H1 (cell line): ENCODE results near the gene CMTM5. TPM values are rescaled to one million over a fixed set of nuclear protein-coding genes. Genes with fewer than 3 reads are reported as not detected.

Source experiments
- CTCF ChIA-PET: fragments of 300-600 bp; sonication (Branson Sonifier 250); formaldehyde crosslinking; loops from one replicate; lab custom pipeline; 2021; ENCODE audit not compliant: partially characterized antibody; lab: Charles Lee
- POLR2A ChIA-PET: fragments of 300-600 bp; sonication (Branson Sonifier 250); formaldehyde crosslinking; loops from one replicate; lab custom pipeline; 2021; ENCODE audit warnings: inconsistent platforms; ENCODE audit not compliant: partially characterized antibody; lab: Charles Lee
- DNase-seq, 2 experiments: peaks; one replicate each; pipeline versions ENCODE4 v3.0.0 to v3.0.0-alpha.2; 2010 to 2022; ENCODE audit warnings: low spot score in 2 of 2, low read depth in 1 of 2, mixed read lengths in 1 of 2
- FAIRE-seq: peaks from 2 replicates; lab custom pipeline; 2011; peaks lifted over from hg19 to GRCh38; lab: Jason Lieb, UNC
- H2AFZ ChIP-seq: 2 replicates; pipeline ENCODE4 v1.8.1; 2012; ENCODE audit warnings: low read length, inconsistent platforms
- H2AK5ac ChIP-seq: 2 replicates; pipeline ENCODE4 v1.6.1; 2013; ENCODE audit warnings: low read depth, low read length
- H2BK120ac ChIP-seq: replicated peaks from 2 replicates; pipeline ENCODE3; 2013; ENCODE audit warnings: low read depth, low read length, inconsistent platforms
- H2BK12ac ChIP-seq: 2 replicates; pipeline ENCODE4 v1.6.1; 2013; ENCODE audit warnings: low read depth, low read length
- H2BK15ac ChIP-seq: 2 replicates; pipeline ENCODE4 v1.6.1; 2013; ENCODE audit warnings: low read length
- H2BK20ac ChIP-seq: 2 replicates; pipeline ENCODE4 v1.6.1; 2013; ENCODE audit warnings: low read length
- H2BK5ac ChIP-seq: 2 replicates; pipeline ENCODE4 v1.6.1; 2013; ENCODE audit warnings: low read depth, low read length
- H3K14ac ChIP-seq: 2 replicates; pipeline ENCODE4 v1.6.1; 2013; ENCODE audit warnings: inconsistent platforms; ENCODE audit not compliant: insufficient read length
- H3K18ac ChIP-seq: 2 replicates; pipeline ENCODE4 v1.6.1; 2013; ENCODE audit warnings: low read length; ENCODE audit errors: extremely low read depth
- H3K23ac ChIP-seq: 2 replicates; pipeline ENCODE4 v1.6.1; 2013; ENCODE audit warnings: inconsistent platforms; ENCODE audit not compliant: insufficient read length
- H3K23me2 ChIP-seq: 2 replicates; pipeline ENCODE4 v1.6.1; 2013; ENCODE audit warnings: low read depth, low read length
- H3K27ac ChIP-seq: 2 replicates; pipeline ENCODE4 v1.6.1; 2011; ENCODE audit warnings: low read depth, low read length, inconsistent platforms
- H3K27me3 ChIP-seq, 4 experiments: replicated peaks in 1 of 4; 1 replicate in 1 of 4; 2 replicates in 3 of 4; pipeline versions ENCODE4 v1.6.1 to v1.8.1; 2011 to 2013; ENCODE audit warnings: low read length in 3 of 4, mild to moderate bottlenecking in 3 of 4, inconsistent platforms in 2 of 4, mixed read lengths in 2 of 4, moderate library complexity in 1 of 4; ENCODE audit not compliant: control insufficient read depth in 3 of 4, insufficient read depth in 3 of 4; ENCODE audit errors: extremely low read depth in 1 of 4
- H3K36me3 ChIP-seq, 4 experiments: 2 replicates each; pipeline versions ENCODE4 v1.6.1 to v1.8.1; 2011 to 2013; ENCODE audit warnings: mild to moderate bottlenecking in 4 of 4, low read length in 3 of 4, moderate library complexity in 2 of 4, control low read depth in 1 of 4, inconsistent platforms in 1 of 4; ENCODE audit not compliant: insufficient read depth in 4 of 4, control insufficient read depth in 2 of 4
- H3K4ac ChIP-seq: replicated peaks from 2 replicates; pipeline ENCODE3; 2013; ENCODE audit warnings: low read length, low read depth, mixed read lengths, inconsistent platforms; ENCODE audit not compliant: insufficient read length
- H3K4me1 ChIP-seq, 4 experiments: replicated peaks in 1 of 4; 1 replicate in 1 of 4; 2 replicates in 3 of 4; pipeline versions ENCODE4 v1.6.1 to v1.8.1; 2011 to 2013; ENCODE audit warnings: low read length in 3 of 4, inconsistent platforms in 2 of 4, mixed read lengths in 1 of 4; ENCODE audit not compliant: insufficient read depth in 4 of 4, control insufficient read depth in 3 of 4
- H3K4me2 ChIP-seq, 2 experiments: 2 replicates each; pipeline versions ENCODE4 v1.6.1 to v1.8.1; 2011 to 2013; ENCODE audit warnings: low read depth in 2 of 2, low read length in 2 of 2, control low read depth in 1 of 2, inconsistent platforms in 1 of 2, mild to moderate bottlenecking in 1 of 2; ENCODE audit not compliant: insufficient read depth in 1 of 2
- H3K4me3 ChIP-seq, 4 experiments: fragments of 200-600, 300-600 bp in 1 of 4; sonication (generic), shearing (Covaris generic), sonication (Bioruptor Twin) in 1 of 4; 2 replicates each; pipeline versions ENCODE4 v1.5.1 to v1.8.1; 2011 to 2016; ENCODE audit warnings: low read length in 4 of 4, low read depth in 3 of 4, control low read depth in 2 of 4, inconsistent platforms in 2 of 4, mild to moderate bottlenecking in 2 of 4, mixed read lengths in 1 of 4, moderate library complexity in 1 of 4; ENCODE audit not compliant: insufficient read depth in 2 of 4; ENCODE audit errors: extremely low read depth in 1 of 4
- H3K56ac ChIP-seq: replicated peaks from 2 replicates; pipeline ENCODE3; 2013; ENCODE audit warnings: low read depth, mild to moderate bottlenecking, mixed read lengths, low read length, inconsistent platforms; ENCODE audit not compliant: insufficient read length
- H3K79me1 ChIP-seq: 2 replicates; pipeline ENCODE4 v1.6.1; 2013; ENCODE audit warnings: low read depth, low read length, control low read depth
- H3K79me2 ChIP-seq, 2 experiments: 2 replicates each; pipeline versions ENCODE4 v1.6.1 to v1.8.1; 2012 to 2013; ENCODE audit warnings: low read length in 2 of 2, mild to moderate bottlenecking in 2 of 2, inconsistent platforms in 1 of 2; ENCODE audit not compliant: insufficient read depth in 2 of 2, control insufficient read depth in 1 of 2
- H3K9ac ChIP-seq, 4 experiments: replicated peaks in 1 of 4; 1 replicate in 1 of 4; 2 replicates in 3 of 4; pipeline versions ENCODE4 v1.6.1 to v1.8.1; 2011 to 2013; ENCODE audit warnings: low read depth in 3 of 4, low read length in 3 of 4, control low read depth in 2 of 4, mild to moderate bottlenecking in 2 of 4, moderate library complexity in 2 of 4, inconsistent platforms in 1 of 4; ENCODE audit errors: extremely low read depth in 1 of 4
- H3K9me3 ChIP-seq, 2 experiments: 2 replicates each; pipeline versions ENCODE4 v1.6.1 to v1.8.1; 2012 to 2013; ENCODE audit warnings: mild to moderate bottlenecking in 2 of 2, moderate library complexity in 2 of 2, control low read depth in 1 of 2, inconsistent platforms in 1 of 2, low read depth in 1 of 2, low read length in 1 of 2, mixed read lengths in 1 of 2; ENCODE audit not compliant: insufficient read depth in 2 of 2
- H4K20me1 ChIP-seq, 2 experiments: replicated peaks in 1 of 2; 2 replicates each; pipeline versions ENCODE3 to v1.8.1; 2011 to 2013; ENCODE audit warnings: inconsistent platforms in 2 of 2, low read length in 2 of 2, mild to moderate bottlenecking in 1 of 2; ENCODE audit not compliant: insufficient read depth in 2 of 2, control insufficient read depth in 1 of 2
- H4K5ac ChIP-seq: 2 replicates; pipeline ENCODE4 v1.6.1; 2013; ENCODE audit warnings: low read length, low read depth, mixed read lengths, inconsistent platforms; ENCODE audit not compliant: insufficient read length
- H4K8ac ChIP-seq: 2 replicates; pipeline ENCODE4 v1.8.0; 2013; ENCODE audit warnings: mild to moderate bottlenecking, moderate library complexity, low read length, inconsistent platforms; ENCODE audit not compliant: insufficient read depth; ENCODE audit errors: extremely low read depth
- H4K91ac ChIP-seq: replicated peaks from 2 replicates; pipeline ENCODE3; 2013; ENCODE audit warnings: low read length, mixed read lengths, inconsistent platforms; ENCODE audit not compliant: insufficient read length
- CTCF ChIP-seq, 3 experiments: IDR thresholded peaks; 1 replicate in 2 of 3; 2 replicates in 1 of 3; pipeline versions ENCODE4 v1.5.1 to v1.6.1; 2011; ENCODE audit warnings: low read length in 3 of 3, mild to moderate bottlenecking in 3 of 3, inconsistent platforms in 2 of 3, low read depth in 1 of 3, moderate library complexity in 1 of 3; ENCODE audit not compliant: insufficient read depth in 1 of 3; ENCODE audit errors: control extremely low read depth in 1 of 3
- RAD21 ChIP-seq, 2 experiments: IDR thresholded peaks in 1 of 2; conservative IDR thresholded peaks in 1 of 2; 2 replicates each; pipeline ENCODE4 v1.6.1; 2011; ENCODE audit warnings: low read depth in 2 of 2, low read length in 2 of 2, improper control_type of control experiment in 1 of 2, inconsistent platforms in 1 of 2, mild to moderate bottlenecking in 1 of 2, moderate library complexity in 1 of 2
- YY1 ChIP-seq: IDR thresholded peaks from 2 replicates; pipeline ENCODE4 v1.6.1; 2011; ENCODE audit warnings: low read depth, mild to moderate bottlenecking, low read length
- WGBS, 2 experiments: shearing (Covaris generic) in 1 of 2; methylation state at CpG; one replicate each; pipeline versions ENCODE4 v1.1.6 to v1.1.7; 2013 to 2015; ENCODE audit warnings: low lambda C conversion rate in 2 of 2, mixed read lengths in 2 of 2, inconsistent platforms in 1 of 2, low coverage in 1 of 2, missing lambda C conversion rate in 1 of 2; ENCODE audit not compliant: insufficient replicate concordance in 2 of 2, insufficient coverage in 1 of 2, insufficient read length in 1 of 2; ENCODE audit errors: extremely low coverage in 1 of 2, missing lambda C conversion rate in 1 of 2; 5-methylcytosine and 5-hydroxymethylcytosine counted together
- polyA plus RNA-seq, 7 experiments: library from polyadenylated mRNA; depleted of rRNA in 3 of 7; stranded (reverse) in 5 of 7; unstranded in 2 of 7; fragments of >200 nt in 5 of 7; fragments of 200-250 nt in 2 of 7; gene quantifications; 1 replicate in 5 of 7; 2 replicates in 1 of 7; 4 replicates in 1 of 7; pipeline versions ENCODE4 v1.2.1 to v1.2.3, GENCODE V29; 2011 to 2013; ENCODE audit warnings: missing spikeins in 2 of 7, mixed read lengths in 2 of 7
- total RNA-seq: library from RNA; stranded (reverse); fragmentation: NEBNext Ultra II Directional; extraction: Animal tissue kit (Norgen Biotek cat#: 25700); gene quantifications from 2 replicates; pipeline ENCODE4 v1.2.1, GENCODE V29; 2021
- TF ChIP-seq, protein P1 (sequence below): IDR thresholded peaks from 2 replicates; pipeline ENCODE4 v1.6.1; 2012; ENCODE audit warnings: low read length, inconsistent platforms

Gene CMTM5
- total and polyA plus RNA-seq, 2 of the 8 experiments (the other 6 are each of a cell fraction or from before 2014, with no cell fraction given): 2.1 TPM; not detected in 1

DNA sequence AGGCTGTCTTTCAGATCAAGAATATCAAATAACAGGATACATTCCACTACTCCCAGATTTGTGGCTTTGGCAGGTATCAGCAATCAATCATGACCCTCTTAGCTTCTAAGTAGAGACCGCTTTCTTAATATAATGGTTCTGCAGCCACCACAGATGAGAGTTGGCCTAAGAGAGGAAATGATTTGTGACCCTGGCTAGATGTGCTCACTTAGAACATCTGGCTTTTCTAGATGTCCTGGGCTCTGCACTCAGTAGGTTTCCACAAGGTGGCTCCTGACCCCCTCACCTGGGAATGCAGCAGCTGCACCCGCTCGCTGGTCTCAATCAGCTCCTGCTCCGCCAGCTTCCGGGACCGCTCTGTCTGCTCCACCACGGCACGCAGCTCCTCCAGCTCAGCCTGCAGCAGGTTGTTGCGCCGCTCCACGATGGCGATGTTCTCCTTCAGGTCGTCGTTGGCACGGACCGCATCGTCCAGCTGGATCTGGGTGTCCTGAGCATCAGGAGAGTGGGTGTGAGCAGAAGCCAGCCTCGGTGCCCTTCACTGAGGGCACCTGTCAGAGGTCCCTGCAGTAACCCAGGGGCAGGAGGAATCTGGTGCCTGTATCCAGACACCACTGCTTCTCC lies 8.9 kb downstream of the CMTM5 start:
- POLR2A ChIA-PET: interaction anchor here (1.5 kb wide), 1 partner anchor 10 kb away, joined by 3 read pairs; no protein-coding TSS in a partner anchor

More for the DNA sequence above, 8.9 kb downstream of the CMTM5 start:
- Histone ChIP-seq H4K20me1 (no peaks in the 10 kb centered on the region), H3K36me3 (no peaks in the 10 kb centered on the region), H4K5ac (no peak overlapping the region), H2BK15ac (no peak overlapping the region), H3K27ac (no peak overlapping the region), H3K79me1 (no peaks in the 10 kb centered on the region), H2AFZ (no peak overlapping the region), H4K8ac (no peak overlapping the region), H3K4me3 (no peak overlapping the region), H3K56ac (no peak overlapping the region), H3K9ac (no peak overlapping the region), H2BK120ac (no peak overlapping the region), H3K9me3 (no peaks in the 10 kb centered on the region), H3K4me2 (no peak overlapping the region)
- DNase-seq: no peak
- 94% methylated on average over 18 of the region's 18 CpGs; no CpG with 5 or more reads in 1 of the 2 experiments for WGBS, 2 experiments
- 0 out of 4 replicates have a peak, but pooled peaks of 1 of the 3 experiments have one; percentile 5 for TF ChIP-seq CTCF (IDR thresholded peaks at IDR 0.05; ENCODE audit: control extremely low read depth in 1 of 3, insufficient read depth in 1 of 3, low read depth in 1 of 3, low read length in 3 of 3)
- TF ChIP-seq, protein P1, sequence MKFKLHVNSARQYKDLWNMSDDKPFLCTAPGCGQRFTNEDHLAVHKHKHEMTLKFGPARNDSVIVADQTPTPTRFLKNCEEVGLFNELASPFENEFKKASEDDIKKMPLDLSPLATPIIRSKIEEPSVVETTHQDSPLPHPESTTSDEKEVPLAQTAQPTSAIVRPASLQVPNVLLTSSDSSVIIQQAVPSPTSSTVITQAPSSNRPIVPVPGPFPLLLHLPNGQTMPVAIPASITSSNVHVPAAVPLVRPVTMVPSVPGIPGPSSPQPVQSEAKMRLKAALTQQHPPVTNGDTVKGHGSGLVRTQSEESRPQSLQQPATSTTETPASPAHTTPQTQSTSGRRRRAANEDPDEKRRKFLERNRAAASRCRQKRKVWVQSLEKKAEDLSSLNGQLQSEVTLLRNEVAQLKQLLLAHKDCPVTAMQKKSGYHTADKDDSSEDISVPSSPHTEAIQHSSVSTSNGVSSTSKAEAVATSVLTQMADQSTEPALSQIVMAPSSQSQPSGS: no peak
- TF ChIP-seq RAD21 (IDR thresholded peaks at IDR 0.05 in 1 of 2, conservative IDR thresholded peaks at IDR 0.05 in 1 of 2; ENCODE audit: low read depth in 2 of 2, low read length in 2 of 2): peak; percentile 22 to 33; a peak in 2 of 4 replicates
- TF ChIP-seq YY1: no peak
- TF ChIP-seq, all 59 proteins: peak for 2
- Histone ChIP-seq H3K18ac (no peak overlapping the region), H3K27me3 (no peaks in the 10 kb centered on the region; a peak in 1 of 7 replicates), H2AK5ac (no peak overlapping the region), H4K91ac (no peak overlapping the region), H3K23ac (no peak overlapping the region), H3K4ac (no peak overlapping the region), H3K14ac (no peak overlapping the region), H3K79me2 (no peaks in the 10 kb centered on the region), H2BK20ac (no peak overlapping the region), H3K23me2 (no peaks in the 10 kb centered on the region; the same call in 1 of the 2 replicates), H2BK5ac (no peak overlapping the region), H3K4me1 (peaks cover 0 to 10% (median 0%) of the 10 kb centered on the region in 4 experiments; a peak in 1 of 7 replicates), H2BK12ac (no peak overlapping the region)
- CTCF ChIA-PET: interaction anchor here (0.8 to 15.0 kb wide), 13 partner anchors 9 to 408 kb away, joined by 3 to 333 read pairs (median 3); partner anchors contain the start of genes EFS and SLC22A17
- FAIRE-seq: no peak
